Measurements from ENCODE around the gene FAM117B.

FAM117B gene

DNA sequence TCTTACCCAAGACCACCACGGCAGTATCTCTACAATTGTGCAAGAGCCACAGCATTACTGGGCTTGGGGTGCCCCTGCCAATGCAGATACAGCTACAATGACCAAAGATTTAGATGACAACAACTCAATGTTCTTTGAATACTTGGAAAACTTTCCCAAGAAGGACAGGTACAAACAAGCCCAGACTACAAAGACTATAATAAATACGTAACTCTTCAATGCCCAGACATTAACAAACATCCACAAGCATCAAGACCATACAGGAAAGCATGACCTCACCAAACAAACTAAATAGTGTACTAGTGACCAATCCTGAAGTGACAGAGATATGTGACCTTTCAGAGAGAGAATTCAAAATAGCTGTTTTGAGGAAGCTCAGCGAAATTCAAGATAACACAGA, 174.0 kb downstream of the FAM117B start:
- no peak for DNase-seq (ENCODE audit: low read depth)
- TF ChIP-seq, protein P1, sequence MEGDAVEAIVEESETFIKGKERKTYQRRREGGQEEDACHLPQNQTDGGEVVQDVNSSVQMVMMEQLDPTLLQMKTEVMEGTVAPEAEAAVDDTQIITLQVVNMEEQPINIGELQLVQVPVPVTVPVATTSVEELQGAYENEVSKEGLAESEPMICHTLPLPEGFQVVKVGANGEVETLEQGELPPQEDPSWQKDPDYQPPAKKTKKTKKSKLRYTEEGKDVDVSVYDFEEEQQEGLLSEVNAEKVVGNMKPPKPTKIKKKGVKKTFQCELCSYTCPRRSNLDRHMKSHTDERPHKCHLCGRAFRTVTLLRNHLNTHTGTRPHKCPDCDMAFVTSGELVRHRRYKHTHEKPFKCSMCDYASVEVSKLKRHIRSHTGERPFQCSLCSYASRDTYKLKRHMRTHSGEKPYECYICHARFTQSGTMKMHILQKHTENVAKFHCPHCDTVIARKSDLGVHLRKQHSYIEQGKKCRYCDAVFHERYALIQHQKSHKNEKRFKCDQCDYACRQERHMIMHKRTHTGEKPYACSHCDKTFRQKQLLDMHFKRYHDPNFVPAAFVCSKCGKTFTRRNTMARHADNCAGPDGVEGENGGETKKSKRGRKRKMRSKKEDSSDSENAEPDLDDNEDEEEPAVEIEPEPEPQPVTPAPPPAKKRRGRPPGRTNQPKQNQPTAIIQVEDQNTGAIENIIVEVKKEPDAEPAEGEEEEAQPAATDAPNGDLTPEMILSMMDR (IDR thresholded peaks at IDR 0.05; ENCODE audit: control insufficient read depth, insufficient read depth, low read depth, low read length, missing control alignments), result no peak
- no peak overlapping the region for H3K4me3 ChIP-seq (ENCODE audit: control insufficient read depth, low read depth, low read length)

DNA sequence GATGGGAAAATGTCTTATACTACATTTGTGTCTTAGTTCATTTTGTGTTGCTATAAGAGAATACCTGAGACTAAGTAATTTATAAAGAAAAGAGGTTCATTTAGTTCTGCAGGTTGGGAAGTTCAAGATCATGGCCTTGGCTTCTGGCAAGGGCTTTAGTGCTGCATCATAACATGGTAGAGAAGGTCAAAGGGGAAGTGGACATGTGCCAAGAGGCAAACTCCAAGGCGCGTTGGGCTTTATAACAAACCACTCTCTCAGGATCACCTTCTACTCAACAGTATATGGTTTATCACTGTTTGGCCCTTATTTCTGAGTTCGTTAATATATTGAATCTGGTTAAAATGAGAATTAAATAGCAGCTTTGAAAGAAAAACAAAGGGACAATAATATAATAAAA, 178.6 kb downstream of the FAM117B start:
- TF ChIP-seq, protein P1 (IDR thresholded peaks at IDR 0.05; ENCODE audit: control insufficient read depth, insufficient read depth, low read depth, low read length, missing control alignments), result no peak
- no peak for DNase-seq (ENCODE audit: low read depth)
- no peak overlapping the region for H3K4me3 ChIP-seq (ENCODE audit: control insufficient read depth, low read depth, low read length)

DNA sequence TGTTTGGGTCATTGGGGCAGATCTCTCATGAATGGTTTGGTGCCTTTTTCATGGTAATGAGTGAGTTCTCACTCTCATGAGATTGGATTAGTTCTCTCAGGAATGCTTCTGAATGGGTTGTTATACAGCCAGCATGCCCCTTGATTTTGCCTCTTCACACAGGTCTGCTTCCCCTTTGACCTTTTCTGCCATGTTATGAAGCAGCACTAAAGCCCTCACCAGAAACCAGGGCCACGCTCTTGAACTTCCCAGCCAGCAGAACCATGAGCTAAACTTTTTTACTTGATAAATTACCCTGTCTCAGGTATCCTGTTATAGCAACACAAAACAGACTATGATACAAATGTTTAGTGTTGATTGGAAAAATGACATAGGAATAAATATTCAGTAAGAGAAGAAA, 179.5 kb downstream of the FAM117B start:
- TF ChIP-seq, protein P1 (IDR thresholded peaks at IDR 0.05; ENCODE audit: control insufficient read depth, insufficient read depth, low read depth, low read length, missing control alignments), result no peak
- no peak overlapping the region for H3K4me3 ChIP-seq (ENCODE audit: control insufficient read depth, low read depth, low read length)
- no peak for DNase-seq (ENCODE audit: low read depth)

DNA sequence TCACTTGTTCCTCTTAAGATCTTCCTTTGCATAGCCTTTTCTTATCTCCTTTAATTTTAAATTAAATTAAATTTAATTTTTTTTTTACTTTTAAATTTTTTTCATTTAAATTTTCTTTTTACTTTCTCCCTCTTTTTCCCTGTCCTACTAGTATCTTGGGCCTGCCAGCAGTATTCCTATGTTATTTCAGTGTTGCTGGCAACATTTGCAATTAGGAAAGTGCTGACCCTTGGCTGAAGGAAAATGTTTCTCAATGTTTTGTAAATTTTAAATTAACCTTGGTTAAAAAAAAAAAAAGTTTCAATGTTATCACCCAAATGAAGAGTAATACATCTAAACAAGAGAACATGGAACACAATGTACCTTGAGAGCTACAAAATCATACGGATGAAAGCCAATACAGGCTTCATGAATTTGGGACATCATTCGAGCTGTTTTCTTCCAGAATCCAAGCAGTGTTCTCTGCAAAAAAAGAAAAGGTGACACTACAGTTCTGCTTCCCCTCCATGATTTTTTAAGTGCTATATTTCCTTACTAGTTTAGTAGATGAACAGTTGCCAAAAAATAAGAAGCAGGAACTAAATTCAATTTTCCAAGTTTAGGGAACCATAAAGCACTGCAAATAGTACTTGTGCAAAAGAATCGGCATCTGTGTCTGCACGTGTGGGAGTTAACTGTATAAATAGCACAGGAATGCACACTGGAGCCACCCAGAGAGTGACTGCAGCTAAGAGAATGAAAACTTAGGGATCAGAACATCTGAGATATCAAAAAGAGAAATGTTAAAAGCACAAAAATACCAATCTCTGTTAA, 181.0 kb downstream of the FAM117B start:
- TF ChIP-seq, protein P1 (IDR thresholded peaks at IDR 0.05; ENCODE audit: control insufficient read depth, insufficient read depth, low read depth, low read length, missing control alignments), result no peak
- no peak for DNase-seq (ENCODE audit: low read depth)
- no peak overlapping the region for H3K4me3 ChIP-seq (ENCODE audit: control insufficient read depth, low read depth, low read length)

DNA sequence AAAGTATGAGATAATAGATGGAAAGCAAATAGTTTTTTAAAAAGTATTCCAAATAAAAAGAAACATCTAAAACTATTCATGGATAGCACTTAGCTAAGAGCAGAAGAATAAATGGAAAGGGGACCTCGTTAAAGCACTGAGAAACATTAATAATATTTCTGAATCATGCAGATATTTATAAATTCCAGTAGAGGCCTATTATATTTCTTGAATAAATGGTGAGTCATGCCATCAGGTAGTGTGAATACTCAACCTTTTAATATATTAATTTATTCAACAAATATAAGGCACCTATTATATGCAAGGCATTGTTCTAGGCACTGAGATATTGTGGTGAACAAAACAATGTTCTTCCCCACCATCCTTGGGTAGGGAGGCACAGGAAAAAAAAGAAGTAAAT, 183.0 kb downstream of the FAM117B start:
- H3K4me3 ChIP-seq (ENCODE audit: control insufficient read depth, low read depth, low read length), result no peak overlapping the region
- TF ChIP-seq, protein P1 (IDR thresholded peaks at IDR 0.05; ENCODE audit: control insufficient read depth, insufficient read depth, low read depth, low read length, missing control alignments), result no peak
- no peak for DNase-seq (ENCODE audit: low read depth)

DNA sequence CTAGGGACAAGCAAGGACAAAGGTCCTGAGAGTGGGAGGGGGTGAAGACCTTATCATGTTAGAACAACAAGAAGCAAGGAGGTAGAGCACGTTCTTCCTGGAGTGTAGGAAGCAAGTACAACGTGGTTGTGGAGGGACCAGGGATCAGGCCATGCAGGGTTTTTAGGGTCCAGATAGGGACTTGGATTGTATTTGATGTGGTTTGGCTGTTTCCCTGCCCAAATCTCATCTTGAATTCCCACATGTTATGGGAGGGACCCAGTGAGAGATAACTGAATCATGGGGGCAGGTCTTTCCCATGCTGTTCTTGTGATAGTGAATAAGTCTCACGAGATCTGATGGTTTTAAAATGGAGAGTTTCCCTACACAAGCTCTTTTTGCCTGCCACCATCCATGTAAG, 183.6 kb downstream of the FAM117B start:
- DNase-seq (ENCODE audit: low read depth), result no peak
- TF ChIP-seq, protein P1 (IDR thresholded peaks at IDR 0.05; ENCODE audit: control insufficient read depth, insufficient read depth, low read depth, low read length, missing control alignments), result no peak
- no peak overlapping the region for H3K4me3 ChIP-seq (ENCODE audit: control insufficient read depth, low read depth, low read length)

Measured in AG09309 (cell line).